Mesendoderm (in vitro differentiated cells): ENCODE measurements around the gene KDM4B.
A peak's percentile ranks its signal among the peaks of the same experiment; 100 is the strongest.

Experiments
- DNase-seq: peaks from one replicate; pipeline ENCODE4 v3.0.0; 2013
- H2AK5ac ChIP-seq: 2 replicates; pipeline ENCODE4 v1.6.1; 2013; ENCODE audit warnings: low read length, inconsistent platforms
- H2BK120ac ChIP-seq: 2 replicates; pipeline ENCODE4 v1.6.1; 2013; ENCODE audit warnings: low read depth, mild to moderate bottlenecking, low read length, moderate library complexity, mixed read lengths
- H2BK15ac ChIP-seq: replicated peaks from 2 replicates; pipeline ENCODE4 v1.6.1; 2013; ENCODE audit warnings: low read depth, mild to moderate bottlenecking, moderate library complexity
- H2BK5ac ChIP-seq: 2 replicates; pipeline ENCODE4 v1.6.1; 2013; ENCODE audit warnings: low read length, inconsistent platforms
- H3K18ac ChIP-seq: 2 replicates; pipeline ENCODE4 v1.6.1; 2013; ENCODE audit warnings: mild to moderate bottlenecking, low read length, mixed read lengths
- H3K23ac ChIP-seq: one replicate; pipeline ENCODE4 v1.6.1; 2013; ENCODE audit warnings: low read length
- H3K27ac ChIP-seq: 2 replicates; pipeline ENCODE4 v1.5.1; 2013; ENCODE audit warnings: low read depth, mild to moderate bottlenecking, inconsistent platforms, low read length, moderate library complexity
- H3K27me3 ChIP-seq: 2 replicates; pipeline ENCODE4 v1.6.1; 2013; ENCODE audit warnings: low read length, control low read depth, mild to moderate bottlenecking, inconsistent platforms; ENCODE audit not compliant: insufficient read depth, poor library complexity
- H3K36me3 ChIP-seq: 2 replicates; pipeline ENCODE4 v1.6.1; 2013; ENCODE audit warnings: low read length, inconsistent platforms; ENCODE audit not compliant: control insufficient read depth, insufficient read depth
- H3K4ac ChIP-seq: one replicate; pipeline ENCODE4 v1.6.1; 2013; ENCODE audit warnings: low read depth, mild to moderate bottlenecking, low read length, moderate library complexity
- H3K4me1 ChIP-seq: 2 replicates; pipeline ENCODE4 v1.6.1; 2013; ENCODE audit warnings: low read depth, low read length, inconsistent platforms; ENCODE audit not compliant: control insufficient read depth
- H3K4me2 ChIP-seq: 2 replicates; pipeline ENCODE4 v1.6.1; 2013; ENCODE audit warnings: low read length
- H3K4me3 ChIP-seq: 2 replicates; pipeline ENCODE4 v1.5.1; 2013; ENCODE audit warnings: mild to moderate bottlenecking, low read length
- H3K56ac ChIP-seq: one replicate; pipeline ENCODE4 v1.6.1; 2013; ENCODE audit warnings: low read length
- H3K79me1 ChIP-seq: 2 replicates; pipeline ENCODE4 v1.6.1; 2013; ENCODE audit warnings: low read length, inconsistent platforms
- H3K79me2 ChIP-seq: 2 replicates; pipeline ENCODE4 v1.6.1; 2013; ENCODE audit warnings: mild to moderate bottlenecking, low read length; ENCODE audit not compliant: control insufficient read depth, insufficient read depth
- H3K9ac ChIP-seq: 2 replicates; pipeline ENCODE4 v1.6.1; 2013; ENCODE audit warnings: low read length, inconsistent platforms
- H4K5ac ChIP-seq: one replicate; pipeline ENCODE4 v1.6.1; 2013; ENCODE audit warnings: low read length
- H4K8ac ChIP-seq: one replicate; pipeline ENCODE4 v1.6.1; 2013; ENCODE audit warnings: low read depth, mild to moderate bottlenecking, control low read depth, low read length, moderate library complexity
- WGBS: extraction: QIAGEN DNeasy Blood & Tissue Kit; methylation state at CpG from one replicate; pipeline ENCODE4 v1.1.7; 2013; ENCODE audit warnings: low lambda C conversion rate, missing lambda C conversion rate; ENCODE audit not compliant: insufficient coverage; ENCODE audit errors: extremely low coverage; 5-methylcytosine and 5-hydroxymethylcytosine counted together

Gene KDM4B

DNA sequence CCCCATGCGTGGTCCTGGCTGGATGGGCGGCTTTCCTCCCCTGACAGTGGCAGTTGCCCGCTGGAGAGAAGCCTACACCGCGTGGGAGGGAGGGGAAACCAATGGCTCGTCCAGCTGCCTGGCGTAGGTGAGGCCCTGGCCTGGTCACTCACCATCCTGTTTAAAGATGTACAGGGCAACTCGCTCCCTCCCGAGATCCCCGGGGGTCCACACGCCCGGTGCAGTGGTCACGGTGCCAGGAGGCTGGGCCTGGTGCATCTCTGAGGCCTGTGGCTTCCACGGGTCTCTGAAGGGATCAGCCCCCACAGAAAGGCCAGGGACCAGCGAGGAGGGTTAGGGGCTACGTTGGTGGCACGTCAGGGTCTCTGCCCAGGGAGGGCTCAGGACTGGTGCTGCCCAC, 156.5 kb downstream of the KDM4B start:
- Histone ChIP-seq H2BK15ac (no peak overlapping the region), H3K4ac (peak overlapping the region; percentile 17), H2BK5ac (peak overlapping the region; percentile 86), H4K5ac (no peak overlapping the region), H3K56ac (peak overlapping the region; percentile 73), H3K79me2 (no peaks in the 10 kb centered on the region), H3K4me1 (peaks cover 7% of the 10 kb centered on the region), H3K9ac (peak overlapping the region; percentile 35), H3K27me3 (no peaks in the 10 kb centered on the region), H3K4me3 (no peak overlapping the region), H3K27ac (peak overlapping the region; percentile 32), H3K4me2 (no peak overlapping the region), H2BK120ac (no peak overlapping the region), H3K36me3 (no peaks in the 10 kb centered on the region), H3K18ac (peak overlapping the region; percentile 24), H3K79me1 (no peaks in the 10 kb centered on the region), H3K23ac (peak overlapping the region; percentile 60), H2AK5ac (peak overlapping the region; percentile 99), H4K8ac (no peak overlapping the region)
- no peak for DNase-seq
- WGBS, result no CpG with 5 or more reads among the region's 17 CpGs

- Histone ChIP-seq H3K4ac (peak overlapping the region; percentile 17), H3K56ac (peak overlapping the region; percentile 76), H3K4me1 (peaks cover 11% of the 10 kb centered on the region), H3K23ac (no peak overlapping the region), H2BK15ac (no peak overlapping the region), H2AK5ac (no peak overlapping the region), H3K4me2 (no peak overlapping the region), H3K27ac (peak overlapping the region; percentile 32), H3K79me2 (no peaks in the 10 kb centered on the region), H4K5ac (no peak overlapping the region), H3K36me3 (no peaks in the 10 kb centered on the region), H2BK120ac (peak overlapping the region; percentile 5), H2BK5ac (no peak overlapping the region), H3K79me1 (no peaks in the 10 kb centered on the region), H3K9ac (no peak overlapping the region), H3K27me3 (no peaks in the 10 kb centered on the region), H3K4me3 (no peak overlapping the region), H3K18ac (peak overlapping the region; percentile 24), H4K8ac (no peak overlapping the region)
- peak; percentile 95 for DNase-seq
- WGBS, result no CpG with 5 or more reads among the region's 21 CpGs
Observed at GRCh38 chr19:5125797-5126497, 157.0 kb downstream of the KDM4B start.

GRCh38 chr19:5126498-5127223, 157.7 kb downstream of the KDM4B start:
- H3K4me2 ChIP-seq, result no peak overlapping the region
- peak overlapping the region; percentile 34 for H3K27ac ChIP-seq
- H3K4me3 ChIP-seq, result no peak overlapping the region
- no CpG with 5 or more reads among the region's 26 CpGs for WGBS
- H3K18ac ChIP-seq, result peak overlapping the region; percentile 13
- H3K23ac ChIP-seq, result no peak overlapping the region
- H4K5ac ChIP-seq, result no peak overlapping the region
- H2BK120ac ChIP-seq, result peak overlapping the region; percentile 15
- H3K9ac ChIP-seq, result no peak overlapping the region
- peak overlapping the region; percentile 17 for H3K4ac ChIP-seq
- no peaks in the 10 kb centered on the region for H3K79me2 ChIP-seq
- H3K27me3 ChIP-seq, result no peaks in the 10 kb centered on the region
- no peak overlapping the region for H2BK15ac ChIP-seq
- H4K8ac ChIP-seq, result no peak overlapping the region
- peak overlapping the region; percentile 39 for H2BK5ac ChIP-seq
- peak overlapping the region; percentile 58 for H3K56ac ChIP-seq
- peaks cover 11% of the 10 kb centered on the region for H3K4me1 ChIP-seq
- no peaks in the 10 kb centered on the region for H3K36me3 ChIP-seq
- H3K79me1 ChIP-seq, result no peaks in the 10 kb centered on the region
- H2AK5ac ChIP-seq, result no peak overlapping the region
- DNase-seq, result no peak

- no peak overlapping the region for H2BK120ac ChIP-seq
- H3K4ac ChIP-seq, result peak overlapping the region; percentile 81
- no peak overlapping the region for H4K8ac ChIP-seq
- peak overlapping the region; percentile 71 for H3K56ac ChIP-seq
- H3K4me1 ChIP-seq, result peaks cover 11% of the 10 kb centered on the region
- no CpG with 5 or more reads among the region's 12 CpGs for WGBS
- H3K23ac ChIP-seq, result no peak overlapping the region
- no peak for DNase-seq
- H3K79me1 ChIP-seq, result no peaks in the 10 kb centered on the region
- peak overlapping the region; percentile 59 for H2BK5ac ChIP-seq
- H3K9ac ChIP-seq, result no peak overlapping the region
- no peak overlapping the region for H3K27ac ChIP-seq
- H3K79me2 ChIP-seq, result no peaks in the 10 kb centered on the region
- H4K5ac ChIP-seq, result no peak overlapping the region
- peak overlapping the region; percentile 45 for H3K18ac ChIP-seq
- H3K4me3 ChIP-seq, result no peak overlapping the region
- no peak overlapping the region for H3K4me2 ChIP-seq
- H3K36me3 ChIP-seq, result no peaks in the 10 kb centered on the region
- H3K27me3 ChIP-seq, result no peaks in the 10 kb centered on the region
- no peak overlapping the region for H2AK5ac ChIP-seq
- H2BK15ac ChIP-seq, result peak overlapping the region; percentile 20
Observed at GRCh38 chr19:5127717-5128116, 158.8 kb downstream of the KDM4B start.

- H3K36me3 ChIP-seq, result no peaks in the 10 kb centered on the region
- H3K23ac ChIP-seq, result no peak overlapping the region
- H4K8ac ChIP-seq, result no peak overlapping the region
- H3K4me1 ChIP-seq, result peaks cover 11% of the 10 kb centered on the region
- no peak overlapping the region for H4K5ac ChIP-seq
- no peaks in the 10 kb centered on the region for H3K27me3 ChIP-seq
- peak overlapping the region; percentile 71 for H3K56ac ChIP-seq
- no peaks in the 10 kb centered on the region for H3K79me1 ChIP-seq
- no peak overlapping the region for H2BK5ac ChIP-seq
- peak overlapping the region; percentile 49 for H3K27ac ChIP-seq
- no peaks in the 10 kb centered on the region for H3K79me2 ChIP-seq
- peak overlapping the region; percentile 81 for H3K4ac ChIP-seq
- H2AK5ac ChIP-seq, result no peak overlapping the region
- peak overlapping the region; percentile 5 for H3K9ac ChIP-seq
- H3K4me3 ChIP-seq, result no peak overlapping the region
- H2BK15ac ChIP-seq, result no peak overlapping the region
- peak; percentile 87 for DNase-seq
- no peak overlapping the region for H2BK120ac ChIP-seq
- no CpG with 5 or more reads among the region's 25 CpGs for WGBS
- H3K4me2 ChIP-seq, result no peak overlapping the region
- peak overlapping the region; percentile 45 for H3K18ac ChIP-seq
Observed at GRCh38 chr19:5128251-5128935, 159.5 kb downstream of the KDM4B start.
